Stimulated activated CD4-positive, alpha-beta T cell treated with anti-CD3 and anti-CD28 coated beads, Interleukin-4, amount 100 ng/mL, for 1 hour (primary cell): ENCODE measurements around the gene TSC22D2.
A peak's percentile ranks its signal among the peaks of the same experiment; 100 is the strongest.

Source experiments
- DNase-seq: peaks from one replicate; pipeline ENCODE4 v3.0.0-alpha.2; 2020

The TSC22D2 gene

DNA sequence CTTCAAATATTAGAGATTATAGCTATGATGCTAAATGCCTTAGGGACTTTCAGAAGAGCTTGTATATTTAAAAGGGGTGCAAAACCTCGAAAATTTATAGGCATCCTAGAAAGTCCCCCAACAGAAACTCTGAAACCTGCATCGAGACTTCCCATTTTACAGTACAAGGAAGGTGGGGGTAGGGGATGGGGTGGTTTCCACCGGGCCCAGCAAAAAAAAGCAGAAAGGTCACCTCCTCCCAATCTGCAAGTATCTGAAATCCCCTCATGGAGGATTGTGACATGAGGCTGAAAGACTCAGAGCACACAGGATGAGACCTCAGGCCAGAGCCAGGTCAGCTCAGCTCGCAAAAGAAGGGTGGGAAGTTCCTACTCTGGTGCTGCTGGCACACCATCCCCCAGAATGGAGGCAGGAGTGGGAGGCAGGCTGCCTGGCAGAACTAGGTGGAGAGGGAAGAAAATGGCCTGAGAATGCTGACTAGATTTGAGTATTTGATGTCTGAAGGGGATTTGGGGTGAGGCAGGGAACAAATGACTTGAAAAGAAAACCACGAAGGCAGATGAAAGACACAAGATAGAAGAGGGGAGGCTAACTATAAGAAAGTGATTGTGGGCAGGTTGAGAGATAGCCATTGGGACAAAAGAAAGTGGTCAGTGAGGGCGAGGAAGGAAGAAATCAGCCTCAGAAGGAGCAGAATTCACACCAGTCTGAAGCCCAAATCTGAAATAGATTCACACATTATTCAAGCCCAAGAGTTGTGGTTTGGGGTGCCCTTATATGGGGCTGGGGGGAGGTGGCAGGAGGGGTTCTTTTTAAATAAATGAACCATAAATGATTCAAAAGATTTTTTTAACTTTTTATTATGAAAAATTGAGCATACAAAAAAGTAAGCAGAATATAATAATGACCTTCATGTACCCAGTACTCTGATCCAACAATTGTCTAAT lies 22.5 kb upstream of the TSC22D2 start:
- DNase-seq, result no peak

DNA sequence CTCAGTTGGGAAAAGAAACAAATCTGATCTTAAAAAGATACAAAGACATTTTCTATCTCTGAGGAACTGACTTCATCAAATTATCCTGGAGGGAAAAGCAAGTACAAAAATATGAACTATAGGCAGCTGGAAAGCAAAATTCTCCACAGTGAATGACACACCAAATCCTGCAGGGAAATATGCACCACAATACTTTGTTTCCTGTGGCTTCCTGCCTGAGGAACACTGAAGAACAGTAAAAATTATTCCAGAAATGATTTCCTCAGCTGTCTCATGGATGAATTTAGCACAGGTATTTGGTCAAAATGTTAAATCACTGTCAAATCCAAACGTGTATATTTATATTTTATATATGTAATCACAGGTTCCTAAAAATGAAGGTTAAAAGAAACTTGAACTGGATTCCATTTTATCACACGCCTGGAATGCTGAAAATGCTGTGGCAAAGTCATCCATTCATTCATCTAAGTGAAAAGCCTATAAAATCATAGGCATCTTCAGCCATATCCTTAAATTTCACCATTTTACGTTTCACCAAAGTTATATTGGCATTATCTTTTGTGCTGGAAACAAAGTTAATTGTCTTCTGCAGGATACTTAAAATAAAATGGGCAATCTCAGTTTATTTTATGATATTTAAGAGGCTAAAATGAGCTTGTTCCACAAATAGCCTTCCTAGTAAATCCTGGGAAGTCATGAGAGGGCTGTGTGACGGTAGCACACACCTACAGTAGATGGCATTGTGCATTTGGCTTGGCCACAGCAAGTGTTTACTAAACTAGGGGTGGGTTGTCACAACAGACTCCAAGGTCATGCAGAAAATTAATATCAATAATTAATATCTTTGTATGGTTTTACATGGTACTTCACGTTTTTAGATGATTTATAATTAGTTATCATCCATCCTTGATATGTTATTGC lies 19.3 kb upstream of the TSC22D2 start:
- no peak for DNase-seq

DNA sequence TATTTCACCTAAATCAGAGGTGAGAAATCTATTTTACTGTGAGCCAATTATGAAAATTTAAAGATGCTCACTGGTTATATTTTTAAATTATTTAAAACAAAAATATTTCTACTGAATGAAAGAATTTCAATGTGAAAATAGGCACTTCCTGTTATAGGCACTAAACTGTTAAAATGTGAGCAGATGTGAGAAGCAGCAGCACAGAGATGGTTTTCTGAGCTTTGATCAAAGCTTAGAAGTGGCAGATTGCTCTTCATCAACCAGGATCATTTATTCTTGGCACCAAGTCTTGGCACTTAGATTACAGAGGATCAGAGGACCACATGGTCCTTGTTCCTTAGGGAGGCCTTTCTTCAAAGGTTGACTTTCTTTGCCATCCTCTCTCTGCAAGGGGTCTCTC lies 18.0 kb upstream of the TSC22D2 start:
- DNase-seq, result no peak

DNA sequence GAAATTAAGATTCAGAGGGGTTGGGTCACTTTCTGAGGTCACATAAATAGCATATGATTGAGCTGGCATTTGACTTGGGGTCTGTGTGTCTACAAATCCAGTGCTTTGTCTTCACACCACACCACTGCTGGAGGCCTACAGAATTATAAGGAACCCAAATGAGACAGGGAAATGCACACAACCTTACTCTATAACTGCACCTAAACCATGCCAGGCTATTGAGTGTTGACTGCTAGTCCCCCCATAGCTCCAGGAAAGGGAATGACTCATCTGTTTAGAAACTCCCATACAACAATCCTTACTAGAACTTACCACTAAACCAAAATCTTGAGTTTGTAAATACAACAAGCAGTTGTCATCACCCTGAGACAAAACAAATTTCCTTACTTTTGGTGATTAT lies 16.9 kb upstream of the TSC22D2 start:
- DNase-seq, result no peak

DNA sequence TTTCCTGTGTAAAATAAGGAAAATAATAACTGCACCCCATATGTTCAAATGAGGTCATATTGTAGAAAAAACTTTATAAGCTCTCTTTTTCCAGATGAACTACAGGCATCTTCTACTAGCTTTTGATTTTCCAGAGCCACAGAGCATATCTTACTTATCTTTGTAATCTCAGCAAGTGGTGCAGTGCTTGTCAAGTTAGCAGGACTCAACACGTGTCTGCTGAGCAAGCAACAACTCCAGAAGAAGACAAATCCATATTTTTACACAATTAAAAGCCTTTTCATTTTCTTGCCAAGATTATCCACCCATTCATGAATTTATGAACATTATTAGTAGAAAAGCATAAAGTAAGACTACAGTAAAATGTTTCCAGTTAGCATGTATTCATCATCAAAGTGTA lies 14.4 kb upstream of the TSC22D2 start:
- no peak for DNase-seq

DNA sequence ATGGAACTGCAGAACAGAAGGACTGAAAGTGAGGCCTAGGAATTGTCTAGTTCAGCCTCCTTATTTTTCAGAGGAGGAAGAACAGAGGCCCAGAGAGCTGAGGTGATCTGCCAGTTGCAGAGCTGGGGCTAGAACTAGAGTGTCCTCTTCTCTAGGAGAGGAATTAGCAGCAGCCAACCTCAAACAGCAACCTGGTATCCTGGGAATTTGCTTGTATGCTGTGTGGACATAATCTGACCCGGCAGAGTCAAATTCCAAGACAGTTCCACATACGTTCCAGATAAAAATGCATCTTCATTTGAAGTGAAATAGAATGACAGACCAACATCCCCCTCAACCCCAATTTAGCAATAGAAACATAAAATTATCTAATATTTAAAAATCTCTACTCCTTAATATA lies 13.5 kb upstream of the TSC22D2 start:
- DNase-seq, result no peak

DNA sequence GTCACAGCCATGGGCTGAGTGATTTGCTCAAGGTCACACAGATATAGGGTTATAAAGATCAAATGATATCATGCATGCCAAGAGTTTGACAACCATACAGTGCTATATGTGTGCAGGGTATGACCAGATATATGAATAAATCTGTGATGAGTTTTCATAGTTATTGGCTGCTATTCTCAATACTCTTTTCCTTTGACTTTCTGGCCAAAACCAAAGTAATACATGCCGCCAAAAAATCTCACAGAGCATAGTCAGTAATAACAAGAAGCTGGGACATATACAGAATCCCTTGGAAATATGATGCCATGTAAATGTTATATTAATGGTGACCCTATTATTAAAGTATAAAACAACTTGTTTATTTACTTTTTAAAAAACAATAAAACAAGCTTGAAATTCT lies 11.6 kb upstream of the TSC22D2 start:
- DNase-seq, result no peak

DNA sequence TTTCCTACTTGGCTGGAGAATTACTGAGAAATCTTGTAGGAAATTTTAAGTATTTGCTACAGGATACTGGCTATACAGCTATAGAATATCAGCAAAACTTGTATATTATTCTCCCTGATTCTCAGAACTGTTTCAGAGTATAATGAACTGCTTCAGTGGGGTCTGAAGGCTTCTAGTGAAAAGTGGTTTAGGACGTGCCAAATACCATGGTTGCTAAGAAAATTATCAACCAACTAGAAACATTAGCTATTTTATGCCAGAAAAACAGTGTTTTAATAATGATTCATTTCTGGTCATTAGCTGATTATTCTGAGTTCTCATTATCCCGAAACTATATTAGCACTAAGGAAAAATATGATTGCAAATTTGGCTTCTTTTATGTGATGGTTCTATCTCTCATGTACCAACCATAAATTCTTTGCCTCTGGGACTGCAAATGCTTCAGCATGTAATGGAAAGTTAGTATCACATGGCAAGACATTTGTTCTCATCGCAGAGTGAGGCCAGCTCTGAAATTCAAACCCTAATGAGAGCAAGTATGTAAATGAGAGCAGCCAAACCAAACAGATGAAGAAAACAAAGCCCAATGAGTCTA lies 11.0 kb upstream of the TSC22D2 start:
- no peak for DNase-seq

DNA sequence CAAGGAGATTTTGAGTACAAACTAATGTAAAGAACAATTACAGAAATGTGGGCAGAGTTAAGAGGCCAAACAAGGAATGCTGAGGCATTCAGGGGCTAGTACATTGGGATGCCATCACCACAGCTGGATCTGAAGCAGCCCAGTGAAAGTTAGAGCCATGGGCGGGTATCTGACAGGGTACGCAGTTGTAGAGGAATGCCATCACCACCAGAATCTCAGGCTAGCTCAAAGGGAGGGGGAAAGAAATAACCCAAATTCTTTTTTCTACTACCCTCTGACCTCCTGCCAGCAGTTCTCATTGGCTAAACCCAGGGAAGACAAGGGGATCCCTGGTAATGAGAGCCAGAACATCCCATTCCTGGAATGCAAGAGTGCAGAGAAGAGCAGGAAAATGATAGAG lies 9.0 kb upstream of the TSC22D2 start:
- DNase-seq, result no peak

DNA sequence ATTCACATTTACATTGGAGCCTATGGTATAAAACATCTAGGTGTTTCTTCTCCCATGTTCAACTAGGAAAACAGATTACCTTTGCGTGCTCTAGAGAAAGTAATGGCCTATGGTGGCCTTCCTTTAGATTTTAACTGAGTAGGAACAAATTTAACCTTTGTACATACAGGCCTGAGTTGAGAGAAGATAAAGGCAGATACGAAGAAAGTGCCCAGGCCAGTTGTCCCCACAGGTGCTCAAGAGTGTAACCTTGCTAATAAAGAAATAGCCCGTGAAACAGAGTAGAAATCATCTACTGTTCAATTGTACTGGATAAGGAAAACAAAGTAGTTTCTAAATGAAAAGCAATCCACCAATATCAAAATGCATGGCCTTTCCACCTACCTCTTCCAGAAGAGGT lies 6.8 kb upstream of the TSC22D2 start:
- DNase-seq, result no peak

DNA sequence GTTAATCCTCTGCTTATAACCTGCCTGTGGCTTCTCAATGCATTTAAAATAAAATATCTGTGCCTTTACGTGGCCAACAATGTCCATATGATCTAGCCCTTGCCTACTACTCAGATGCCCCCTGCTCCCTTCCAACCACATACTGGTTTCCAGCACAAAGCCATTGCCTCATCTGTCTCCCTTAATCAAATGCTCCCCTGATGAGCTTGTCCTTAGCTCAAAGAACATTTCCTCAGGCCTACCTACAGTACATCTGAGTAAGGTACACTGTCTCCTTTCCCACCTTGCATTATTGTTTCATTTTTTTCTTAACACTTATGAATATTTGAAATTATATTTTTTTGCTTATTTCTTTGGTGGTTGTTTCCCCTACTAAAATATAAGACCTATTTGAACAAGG lies 5.9 kb upstream of the TSC22D2 start:
- no peak for DNase-seq

DNA sequence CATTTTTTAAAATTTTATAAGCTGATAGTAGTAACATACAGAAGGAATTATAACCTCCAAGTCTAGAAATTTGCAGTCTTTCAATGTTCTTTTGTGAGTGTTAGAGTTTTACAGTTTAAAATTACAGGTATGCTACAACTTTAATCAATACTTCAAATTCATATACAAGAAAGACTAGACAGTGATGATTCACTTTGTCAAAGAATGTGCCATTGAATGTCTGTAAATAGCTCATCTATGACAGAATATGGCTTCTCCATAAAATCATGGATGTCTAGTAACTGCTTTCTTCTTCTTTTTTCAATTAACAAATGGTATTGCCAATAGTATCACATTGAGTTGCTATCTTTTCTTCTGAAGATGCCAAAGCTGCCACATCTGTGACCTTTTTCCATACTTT lies 4.1 kb upstream of the TSC22D2 start:
- DNase-seq, result no peak

DNA sequence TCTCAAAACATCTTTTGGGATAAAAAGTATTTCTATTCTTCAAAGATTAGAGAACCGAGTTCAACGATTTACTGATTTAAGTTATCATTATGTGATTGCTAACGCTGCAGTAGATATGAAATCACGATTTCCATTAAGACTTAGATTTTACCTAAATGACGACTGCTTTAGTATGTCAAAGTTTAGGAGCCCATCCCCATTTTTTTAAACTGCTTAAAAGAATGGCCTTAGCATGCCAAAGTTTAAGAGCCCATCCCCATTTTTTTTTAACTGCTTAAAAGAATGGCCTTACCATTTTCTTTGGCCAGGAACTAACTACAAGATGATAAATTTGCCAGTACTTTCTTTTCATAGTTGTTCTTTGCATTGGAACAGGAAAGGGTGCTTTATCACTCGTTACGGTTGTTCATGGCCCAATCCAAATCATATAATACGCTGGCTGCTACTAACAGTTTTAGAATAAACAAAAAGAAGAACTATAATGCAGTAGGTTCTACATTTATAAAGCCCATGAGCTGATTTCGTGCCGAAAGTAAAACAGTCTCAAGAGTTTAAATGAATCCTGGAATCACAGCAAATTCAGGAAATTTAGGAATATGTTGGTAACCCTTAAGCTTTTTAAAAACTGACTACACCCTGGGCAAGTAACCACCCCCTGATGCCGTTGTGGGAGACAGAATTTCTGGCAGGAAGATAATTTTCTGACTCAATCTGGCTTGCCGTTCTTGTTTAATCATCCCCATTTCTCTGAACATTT lies 869 bp upstream of the TSC22D2 start:
- no peak for DNase-seq

DNA sequence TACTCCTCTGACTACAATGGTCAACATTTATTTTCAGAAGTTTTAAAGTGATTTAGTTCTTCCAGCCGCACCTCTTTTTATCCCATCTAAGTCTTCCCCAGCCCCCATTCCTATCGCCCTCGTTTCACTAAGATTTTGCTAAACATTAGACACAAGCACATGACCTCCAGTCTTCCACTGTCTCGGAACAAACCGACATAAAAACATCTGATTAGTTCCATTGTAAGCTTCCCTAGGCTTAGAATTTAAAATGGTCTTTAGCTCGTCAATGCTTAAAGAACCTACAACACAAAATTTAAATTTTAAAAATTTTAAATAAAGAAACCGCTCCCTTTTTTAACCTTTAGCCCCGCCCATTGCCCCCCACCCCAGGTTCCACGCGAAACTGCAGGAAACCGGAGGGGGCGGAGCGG lies 284 bp upstream of the TSC22D2 start:
- no peak for DNase-seq

DNA sequence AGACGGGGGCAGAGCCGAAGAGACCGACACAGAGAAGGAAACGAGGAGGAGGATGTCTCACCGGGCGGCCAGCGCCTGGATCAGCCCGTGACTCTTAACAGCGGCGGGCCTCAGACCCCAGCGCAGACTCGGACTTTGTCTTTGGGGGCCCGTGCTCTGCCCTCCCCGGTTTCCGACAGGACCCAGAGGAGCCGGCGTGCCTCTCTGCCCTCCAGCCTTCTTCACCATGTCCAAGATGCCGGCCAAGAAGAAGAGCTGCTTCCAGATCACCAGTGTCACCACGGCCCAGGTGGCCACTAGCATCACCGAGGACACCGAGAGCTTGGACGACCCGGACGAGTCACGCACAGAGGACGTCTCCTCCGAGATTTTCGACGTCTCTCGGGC lies 1.0 kb downstream of the TSC22D2 start:
- no peak for DNase-seq

DNA sequence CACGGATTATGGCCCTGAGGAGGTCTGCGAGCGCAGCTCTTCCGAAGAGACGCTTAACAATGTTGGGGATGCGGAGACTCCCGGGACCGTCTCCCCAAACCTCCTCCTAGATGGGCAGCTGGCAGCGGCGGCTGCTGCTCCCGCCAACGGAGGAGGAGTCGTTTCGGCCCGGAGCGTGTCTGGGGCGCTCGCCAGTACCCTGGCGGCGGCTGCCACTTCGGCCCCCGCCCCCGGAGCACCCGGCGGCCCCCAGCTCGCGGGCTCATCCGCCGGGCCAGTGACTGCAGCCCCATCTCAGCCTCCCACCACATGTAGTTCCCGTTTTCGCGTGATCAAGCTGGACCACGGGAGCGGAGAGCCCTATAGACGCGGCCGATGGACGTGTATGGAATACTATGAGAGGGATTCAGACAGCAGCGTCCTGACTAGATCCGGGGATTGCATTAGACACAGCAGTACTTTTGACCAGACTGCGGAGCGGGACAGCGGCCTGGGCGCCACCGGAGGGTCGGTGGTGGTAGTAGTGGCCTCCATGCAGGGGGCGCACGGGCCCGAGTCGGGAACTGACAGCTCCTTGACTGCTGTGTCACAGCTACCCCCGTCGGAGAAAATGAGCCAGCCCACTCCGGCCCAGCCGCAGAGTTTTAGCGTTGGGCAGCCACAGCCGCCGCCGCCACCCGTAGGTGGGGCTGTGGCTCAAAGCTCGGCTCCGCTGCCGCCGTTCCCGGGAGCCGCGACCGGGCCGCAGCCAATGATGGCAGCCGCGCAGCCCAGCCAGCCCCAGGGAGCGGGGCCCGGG lies 1.6 kb downstream of the TSC22D2 start:
- peak; percentile 68 for DNase-seq

DNA sequence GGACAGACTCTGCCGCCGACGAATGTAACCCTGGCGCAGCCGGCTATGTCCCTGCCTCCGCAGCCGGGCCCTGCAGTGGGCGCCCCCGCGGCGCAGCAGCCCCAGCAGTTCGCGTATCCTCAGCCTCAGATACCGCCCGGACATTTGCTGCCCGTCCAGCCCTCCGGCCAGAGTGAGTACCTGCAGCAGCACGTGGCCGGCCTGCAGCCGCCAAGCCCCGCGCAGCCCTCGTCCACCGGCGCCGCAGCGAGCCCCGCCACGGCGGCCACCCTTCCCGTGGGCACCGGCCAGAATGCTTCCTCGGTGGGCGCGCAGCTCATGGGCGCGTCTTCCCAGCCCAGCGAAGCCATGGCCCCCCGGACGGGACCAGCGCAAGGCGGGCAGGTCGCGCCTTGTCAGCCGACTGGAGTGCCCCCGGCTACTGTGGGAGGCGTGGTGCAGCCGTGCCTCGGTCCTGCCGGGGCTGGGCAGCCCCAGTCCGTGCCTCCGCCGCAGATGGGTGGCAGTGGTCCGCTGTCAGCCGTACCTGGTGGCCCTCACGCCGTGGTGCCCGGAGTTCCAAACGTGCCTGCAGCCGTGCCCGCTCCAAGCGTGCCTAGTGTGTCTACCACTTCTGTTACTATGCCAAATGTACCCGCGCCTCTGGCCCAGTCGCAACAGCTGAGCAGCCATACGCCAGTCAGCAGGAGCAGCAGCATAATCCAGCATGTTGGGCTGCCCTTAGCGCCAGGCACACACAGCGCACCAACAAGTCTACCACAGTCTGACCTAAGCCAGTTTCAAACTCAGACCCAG lies 2.4 kb downstream of the TSC22D2 start:
- peak; percentile 28 for DNase-seq

DNA sequence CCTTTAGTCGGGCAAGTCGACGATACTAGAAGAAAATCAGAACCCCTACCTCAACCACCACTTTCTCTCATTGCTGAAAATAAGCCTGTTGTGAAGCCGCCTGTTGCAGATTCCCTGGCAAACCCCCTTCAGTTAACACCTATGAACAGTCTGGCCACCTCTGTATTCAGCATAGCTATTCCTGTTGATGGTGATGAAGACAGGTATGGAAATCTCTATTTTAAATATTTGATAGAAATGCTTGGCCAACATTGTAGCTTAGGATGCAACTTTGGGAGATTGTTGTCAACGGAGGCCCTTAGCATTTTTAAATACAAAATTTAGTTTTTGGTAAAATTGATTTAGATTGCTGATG lies 3.0 kb downstream of the TSC22D2 start:
- no peak for DNase-seq

DNA sequence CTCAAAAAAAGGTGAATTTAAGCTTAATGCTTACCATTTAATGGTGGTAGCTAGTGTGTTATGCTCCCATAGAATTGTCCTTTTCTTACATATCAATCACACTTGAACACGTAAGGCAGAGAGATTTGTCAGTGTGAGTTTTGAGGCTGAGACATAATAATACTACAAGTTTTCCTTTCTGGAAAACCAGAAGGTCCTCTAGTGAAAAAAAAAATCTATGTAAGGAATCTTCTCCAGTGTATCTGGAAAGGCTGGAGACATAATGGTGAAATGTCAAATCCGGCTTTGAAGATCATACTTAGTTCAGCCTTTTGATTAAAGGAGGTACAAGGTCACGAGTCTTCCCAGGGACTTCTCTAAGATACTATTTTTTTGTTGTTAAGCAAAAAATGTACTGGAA lies 3.4 kb downstream of the TSC22D2 start:
- no peak for DNase-seq

DNA sequence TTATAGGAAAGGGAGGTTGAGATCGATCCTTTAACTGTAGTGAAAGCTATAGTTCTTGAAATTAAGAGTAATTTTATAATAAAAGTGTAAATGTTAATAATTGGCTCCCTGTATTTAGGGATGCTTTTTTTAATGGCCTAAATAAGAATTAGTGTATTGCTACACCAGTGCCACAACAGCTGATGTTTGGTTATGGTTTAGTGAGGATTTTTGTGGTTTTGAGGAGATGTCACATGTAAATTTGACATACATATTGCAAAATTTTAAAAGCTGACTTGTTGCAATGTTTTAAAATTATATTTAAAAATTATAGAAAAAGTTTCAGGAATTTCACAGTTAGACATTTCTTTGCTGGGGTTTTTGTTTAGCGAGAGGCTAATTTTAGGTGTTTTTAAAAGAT lies 3.9 kb downstream of the TSC22D2 start:
- DNase-seq, result no peak

DNA sequence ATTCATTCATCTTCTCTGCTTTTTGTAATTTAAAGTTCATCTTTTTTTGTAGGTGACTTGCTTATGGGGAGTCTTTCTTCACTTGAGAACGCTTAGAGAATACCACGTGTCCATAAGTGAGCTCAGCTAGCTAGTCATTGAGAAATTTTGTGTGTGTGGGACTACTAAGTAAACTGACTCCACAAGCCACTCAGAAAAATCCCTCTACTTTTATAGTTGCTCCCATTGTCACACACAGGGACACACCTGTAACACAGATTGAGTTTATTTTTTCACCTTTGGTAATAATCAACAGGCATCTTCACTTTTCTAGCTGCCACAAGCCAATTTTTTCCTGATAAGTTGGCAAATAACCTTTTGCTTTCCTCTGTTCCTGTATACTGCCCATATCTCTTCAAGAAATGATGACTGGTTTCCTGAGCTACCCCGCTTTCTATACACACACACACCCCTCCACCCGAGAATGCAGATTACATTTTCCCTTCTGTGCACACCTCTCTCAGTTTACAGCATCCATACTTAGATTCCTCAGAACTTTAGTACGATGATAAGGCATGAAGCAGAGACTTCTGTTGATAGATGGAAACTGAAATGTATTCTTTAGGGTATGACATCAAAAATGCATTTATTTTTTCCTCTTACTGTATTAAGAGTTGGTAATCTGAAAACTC lies 4.6 kb downstream of the TSC22D2 start:
- no peak for DNase-seq
